Endothelial cell of umbilical vein (primary cell): Measurements from ENCODE around the gene SNX18. TPM values are rescaled to one million over a fixed set of nuclear protein-coding genes. Genes with fewer than 3 reads are reported as not detected.

ENCODE experiments used
- BruUV-seq: library from RNA; stranded (reverse); fragments of 400-500 nt; replicated peaks from 2 replicates; lab custom pipeline; 2021; lab: Mats Ljungman, UMichigan
- CTCF ChIA-PET: fragments of 300-600, 350-600 bp; sonication (Branson Sonifier 250); formaldehyde crosslinking; loops from one replicate; lab custom pipeline; 2021; ENCODE audit warnings: antibody characterized with exemption, inconsistent platforms; lab: Charles Lee
- POLR2A ChIA-PET: fragments of 300-600, 350-600 bp; sonication (Branson Sonifier 250); formaldehyde crosslinking; loops from one replicate; lab custom pipeline; 2021; ENCODE audit warnings: antibody characterized with exemption, inconsistent platforms; lab: Charles Lee
- DNase-seq: peaks from one replicate; pipeline ENCODE4 v3.0.0-alpha.2; 2011; ENCODE audit warnings: low read depth, low spot score
- FAIRE-seq: peaks from 2 replicates; lab custom pipeline; 2011; peaks lifted over from hg19 to GRCh38; lab: Jason Lieb, UNC
- H2AFZ ChIP-seq: 2 replicates; pipeline ENCODE4 v1.6.0; 2012; ENCODE audit warnings: low read depth, low read length, control low read depth, inconsistent platforms
- H3K27ac ChIP-seq: 2 replicates; pipeline ENCODE4 v1.5.1; 2011; ENCODE audit warnings: low read depth, mild to moderate bottlenecking, control low read depth, low read length, moderate library complexity; ENCODE audit not compliant: insufficient read depth
- H3K27me3 ChIP-seq, 2 experiments: 2 replicates each; pipeline versions ENCODE4 v1.6.0 to v1.6.1; 2011; ENCODE audit warnings: low read length in 2 of 2, mixed read lengths in 1 of 2; ENCODE audit not compliant: control insufficient read depth in 2 of 2, insufficient read depth in 2 of 2
- H3K36me3 ChIP-seq, 2 experiments: 2 replicates in 1 of 2; 3 replicates in 1 of 2; pipeline ENCODE4 v1.5.1; 2011; ENCODE audit warnings: low read length in 2 of 2, mild to moderate bottlenecking in 1 of 2, moderate library complexity in 1 of 2; ENCODE audit not compliant: control insufficient read depth in 2 of 2, insufficient read depth in 2 of 2; ENCODE audit errors: extremely low read depth in 1 of 2
- H3K4me1 ChIP-seq: 3 replicates; pipeline ENCODE4 v1.5.1; 2011; ENCODE audit warnings: mild to moderate bottlenecking, low read length; ENCODE audit not compliant: control insufficient read depth, insufficient read depth; ENCODE audit errors: extremely low read depth
- H3K4me2 ChIP-seq: 2 replicates; pipeline ENCODE4 v1.6.1; 2011; ENCODE audit warnings: low read length, control low read depth, mixed read lengths; ENCODE audit not compliant: insufficient read depth
- H3K4me3 ChIP-seq, 3 experiments: fragments of 200-600 bp in 1 of 3; sonication (generic), shearing (Covaris generic) in 1 of 3; replicated peaks in 1 of 3; 2 replicates each; pipeline ENCODE4 v1.5.1; 2011 to 2016; ENCODE audit warnings: control low read depth in 3 of 3, low read length in 3 of 3, mild to moderate bottlenecking in 2 of 3, inconsistent platforms in 1 of 3, low read depth in 1 of 3, moderate library complexity in 1 of 3; ENCODE audit not compliant: insufficient read depth in 1 of 3
- H3K79me2 ChIP-seq: 2 replicates; pipeline ENCODE4 v1.6.0; 2012; ENCODE audit warnings: low read length, inconsistent platforms; ENCODE audit not compliant: control insufficient read depth, insufficient read depth
- H3K9ac ChIP-seq: replicated peaks from 2 replicates; pipeline ENCODE3; 2011; ENCODE audit warnings: low read length, control low read depth; ENCODE audit not compliant: insufficient read depth; ENCODE audit errors: extremely low read depth
- H3K9me1 ChIP-seq: replicated peaks from 3 replicates; pipeline ENCODE4 v1.6.0; 2011; ENCODE audit warnings: mild to moderate bottlenecking, low read length; ENCODE audit not compliant: control insufficient read depth, insufficient read depth; ENCODE audit errors: extremely low read depth
- H3K9me3 ChIP-seq: replicated peaks from 2 replicates; pipeline ENCODE4 v1.5.1; 2012; ENCODE audit warnings: low read length, inconsistent platforms; ENCODE audit not compliant: control insufficient read depth, insufficient read depth
- H4K20me1 ChIP-seq: replicated peaks from 2 replicates; pipeline ENCODE3; 2011; ENCODE audit warnings: mild to moderate bottlenecking, low read length; ENCODE audit not compliant: control insufficient read depth, insufficient read depth; ENCODE audit errors: extremely low read depth
- EZH2 ChIP-seq: IDR thresholded peaks from 2 replicates; pipeline ENCODE4 v1.6.1; 2012; ENCODE audit warnings: borderline replicate concordance, low read depth, mild to moderate bottlenecking, moderate library complexity, low read length, inconsistent platforms; ENCODE audit not compliant: severe bottlenecking
- FOS ChIP-seq: IDR thresholded peaks from 2 replicates; pipeline ENCODE4 v1.6.1; 2011; ENCODE audit warnings: mild to moderate bottlenecking, low read length, moderate library complexity, borderline replicate concordance; ENCODE audit not compliant: insufficient read depth
- GATA2 ChIP-seq: IDR thresholded peaks from 2 replicates; pipeline ENCODE4 v1.7.0; 2011; ENCODE audit warnings: low read depth, mild to moderate bottlenecking, moderate library complexity, mixed read lengths, low read length; ENCODE audit not compliant: insufficient read length, insufficient read depth
- JUN ChIP-seq: IDR thresholded peaks from 2 replicates; pipeline ENCODE4 v1.6.1; 2011; ENCODE audit warnings: borderline replicate concordance, low read depth; ENCODE audit not compliant: insufficient read length, insufficient read depth
- MYC ChIP-seq: IDR thresholded peaks from one replicate; pipeline ENCODE4 v1.6.1; 2011; ENCODE audit warnings: mild to moderate bottlenecking, low read depth, low read length
- POLR2A ChIP-seq: IDR thresholded peaks from 2 replicates; pipeline ENCODE4 v1.6.1; 2012; ENCODE audit warnings: low read depth, mild to moderate bottlenecking, control low read depth, low read length
- POLR2AphosphoS5 ChIP-seq: IDR thresholded peaks from 2 replicates; pipeline ENCODE4 v1.6.1; 2012; ENCODE audit warnings: low read depth, mild to moderate bottlenecking, control low read depth, low read length, moderate library complexity; ENCODE audit not compliant: insufficient read depth
- dilution Hi-C: fragments of 300-500 bp; cut with MboI; formaldehyde crosslinking; loops from one replicate; pipeline ENCODE4 v1.15.0; 2019; ENCODE audit warnings: low sequenced_read_pairs; ENCODE audit not compliant: extremely low pct_ligation_motif_present
- intact Hi-C: fragments of 100-400 bp; cut with micrococcal nuclease; formaldehyde crosslinking; loops from one replicate; pipeline ENCODE4 v1.10.0; 2022
- polyA plus RNA-seq, 4 experiments: library from polyadenylated mRNA; depleted of rRNA in 3 of 4; stranded (reverse) in 3 of 4; unstranded in 1 of 4; fragments of >200 nt; gene quantifications; 2 replicates each; pipeline versions ENCODE4 v1.2.1 to v1.2.3, GENCODE V29; 2011 to 2012; ENCODE audit warnings: missing spikeins in 1 of 4
- total RNA-seq: library from RNA; stranded (reverse); gene quantifications from 2 replicates; pipeline ENCODE4 v1.2.3, GENCODE V29; 2021
- TF ChIP-seq, protein P1 (sequence below): IDR thresholded peaks from 2 replicates; pipeline ENCODE4 v1.6.1; 2011; ENCODE audit not compliant: insufficient read depth, insufficient read length
- TF ChIP-seq, protein P2 (sequence below), 2 donors: IDR thresholded peaks; 1 replicate in 1 of 2; 2 replicates in 1 of 2; pipeline ENCODE4 v1.5.1; 2011; ENCODE audit warnings: low read length in 2 of 2, mild to moderate bottlenecking in 2 of 2, moderate library complexity in 2 of 2, control low read depth in 1 of 2, inconsistent platforms in 1 of 2, low read depth in 1 of 2; ENCODE audit not compliant: insufficient read depth in 1 of 2; ENCODE audit errors: extremely low read depth in 1 of 2

The SNX18 gene
- total and polyA plus RNA-seq, 2 donors (not counting 3 experiments of a cell fraction or from before 2014, with no cell fraction given): 11.8 to 25.3 TPM

DNA sequence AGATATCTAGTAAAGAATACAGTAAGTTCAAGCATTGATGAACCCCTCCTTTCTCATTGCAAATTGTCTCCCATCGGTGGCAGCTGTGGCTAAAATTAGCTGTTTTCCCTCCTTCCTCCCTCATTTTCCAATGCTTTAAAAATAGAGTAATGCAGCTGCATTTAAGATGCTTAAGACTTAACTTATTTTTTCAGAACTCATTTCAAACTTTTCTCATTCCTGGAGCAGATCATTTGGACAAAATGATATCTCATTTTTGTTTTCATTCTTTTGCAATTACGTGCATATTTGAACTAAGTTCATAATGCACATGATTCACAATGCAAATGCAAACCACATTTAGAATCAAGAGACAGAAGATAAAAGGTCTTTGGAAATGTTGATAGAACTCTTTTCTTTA lies 47.4 kb upstream of the SNX18 start:
- no peak overlapping the region for H2AFZ ChIP-seq
- FAIRE-seq: no peak
- H3K9ac ChIP-seq: no peak overlapping the region
- TF ChIP-seq, protein P1, sequence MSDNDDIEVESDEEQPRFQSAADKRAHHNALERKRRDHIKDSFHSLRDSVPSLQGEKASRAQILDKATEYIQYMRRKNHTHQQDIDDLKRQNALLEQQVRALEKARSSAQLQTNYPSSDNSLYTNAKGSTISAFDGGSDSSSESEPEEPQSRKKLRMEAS: no peak
- TF ChIP-seq GATA2 (no peak), FOS (no peak), POLR2AphosphoS5 (no peak), MYC (no peak), JUN (no peak), EZH2 (no peak), POLR2A (no peak)
- TF ChIP-seq, protein P2, sequence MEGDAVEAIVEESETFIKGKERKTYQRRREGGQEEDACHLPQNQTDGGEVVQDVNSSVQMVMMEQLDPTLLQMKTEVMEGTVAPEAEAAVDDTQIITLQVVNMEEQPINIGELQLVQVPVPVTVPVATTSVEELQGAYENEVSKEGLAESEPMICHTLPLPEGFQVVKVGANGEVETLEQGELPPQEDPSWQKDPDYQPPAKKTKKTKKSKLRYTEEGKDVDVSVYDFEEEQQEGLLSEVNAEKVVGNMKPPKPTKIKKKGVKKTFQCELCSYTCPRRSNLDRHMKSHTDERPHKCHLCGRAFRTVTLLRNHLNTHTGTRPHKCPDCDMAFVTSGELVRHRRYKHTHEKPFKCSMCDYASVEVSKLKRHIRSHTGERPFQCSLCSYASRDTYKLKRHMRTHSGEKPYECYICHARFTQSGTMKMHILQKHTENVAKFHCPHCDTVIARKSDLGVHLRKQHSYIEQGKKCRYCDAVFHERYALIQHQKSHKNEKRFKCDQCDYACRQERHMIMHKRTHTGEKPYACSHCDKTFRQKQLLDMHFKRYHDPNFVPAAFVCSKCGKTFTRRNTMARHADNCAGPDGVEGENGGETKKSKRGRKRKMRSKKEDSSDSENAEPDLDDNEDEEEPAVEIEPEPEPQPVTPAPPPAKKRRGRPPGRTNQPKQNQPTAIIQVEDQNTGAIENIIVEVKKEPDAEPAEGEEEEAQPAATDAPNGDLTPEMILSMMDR (IDR thresholded peaks at IDR 0.05; ENCODE audit: extremely low read depth in 1 of 2, insufficient read depth in 1 of 2, low read depth in 1 of 2, low read length in 2 of 2): no peak
- H3K79me2 ChIP-seq: no peaks in the 10 kb centered on the region
- dilution Hi-C loops (no loop called here), intact Hi-C loops (no loop called here)
- no peak overlapping the region for H3K4me3 ChIP-seq
- no peaks in the 10 kb centered on the region for H3K36me3 ChIP-seq
- ChIA-PET CTCF (interaction anchor here (1.4 to 3.6 kb wide), 3 partner anchors 13 to 227 kb away, joined by 3 to 16 read pairs (median 9); no protein-coding TSS in a partner anchor), POLR2A (no interaction called here)
- H3K27me3 ChIP-seq: peaks cover 2 to 10% of the 10 kb centered on the region in 2 experiments
- BruUV-seq: no TSS peak
- no peak for DNase-seq
- no peaks in the 10 kb centered on the region for H4K20me1 ChIP-seq
- no peak overlapping the region for H3K4me2 ChIP-seq
- H3K27ac ChIP-seq: no peak overlapping the region
- no peaks in the 10 kb centered on the region for H3K9me1 ChIP-seq
- no peaks in the 10 kb centered on the region for H3K4me1 ChIP-seq
- H3K9me3 ChIP-seq: no peaks in the 10 kb centered on the region
